SK-N-SH treated with all-trans-retinoic acid at 6 μM for 48 hours (cell line): ENCODE results near the gene ATP8A2.
A peak's percentile ranks its signal among the peaks of the same experiment; 100 is the strongest.

Experiments
- ATAC-seq: fragments of 200-7000 bp; cut with Tn5 transposase; 3 replicates; pipeline ENCODE4 v1.9.1; 2020; ENCODE audit warnings: mild to moderate bottlenecking, moderate library complexity
- ARNTL ChIP-seq: fragments of 450-650 bp; formaldehyde crosslinking; IDR thresholded peaks from 2 replicates; pipeline ENCODE4 v1.5.0; 2020; ENCODE audit warnings: low read depth, mild to moderate bottlenecking, moderate library complexity, borderline replicate concordance
- BACH2 ChIP-seq: fragments of 250-450 bp; sonication (Bioruptor Pico); IDR thresholded peaks from 2 replicates; pipeline ENCODE4 v1.9.0; 2021; ENCODE audit warnings: mild to moderate bottlenecking, borderline replicate concordance
- CREB5 ChIP-seq: fragments of 250-450 bp; sonication (Bioruptor Pico); IDR thresholded peaks from 2 replicates; pipeline ENCODE4 v1.5.1; 2020; ENCODE audit warnings: low read depth, mild to moderate bottlenecking, moderate library complexity
- CSDC2 ChIP-seq: fragments of 250-450 bp; sonication (Bioruptor Pico); IDR thresholded peaks from 2 replicates; pipeline ENCODE4 v1.5.0; 2020; ENCODE audit warnings: mild to moderate bottlenecking, moderate library complexity
- CSRNP3 ChIP-seq: fragments of 250-450 bp; sonication (Bioruptor Pico); IDR thresholded peaks from 2 replicates; pipeline ENCODE4 v1.5.1; 2021; ENCODE audit warnings: mild to moderate bottlenecking, moderate library complexity
- ESRRG ChIP-seq: fragments of 250-450 bp; sonication (Bioruptor Pico); IDR thresholded peaks from 2 replicates; pipeline ENCODE4 v1.6.1; 2021; ENCODE audit warnings: mild to moderate bottlenecking
- GLIS3 ChIP-seq: fragments of 250-450 bp; sonication (Bioruptor Pico); IDR thresholded peaks from 2 replicates; pipeline ENCODE4 v1.5.0; 2020; ENCODE audit warnings: mild to moderate bottlenecking, moderate library complexity
- ISL1 ChIP-seq: fragments of 250-450 bp; sonication (Bioruptor Pico); IDR thresholded peaks from 2 replicates; pipeline ENCODE4 v2.1.2; 2022; ENCODE audit warnings: mild to moderate bottlenecking, moderate library complexity
- OSR1 ChIP-seq: fragments of 250-450 bp; sonication (Bioruptor Pico); IDR thresholded peaks from 2 replicates; pipeline ENCODE4 v1.8.0; 2022; ENCODE audit warnings: moderate library complexity, mild to moderate bottlenecking, inconsistent platforms
- PATZ1 ChIP-seq: fragments of 250-450 bp; sonication (Bioruptor Pico); IDR thresholded peaks from 2 replicates; pipeline ENCODE4 v1.8.0; 2020; ENCODE audit warnings: mild to moderate bottlenecking, moderate library complexity, borderline replicate concordance
- POU6F1 ChIP-seq: fragments of 250-450 bp; sonication (Bioruptor Pico); IDR thresholded peaks from 2 replicates; pipeline ENCODE4 v1.8.0; 2021; ENCODE audit warnings: low read depth, mild to moderate bottlenecking, moderate library complexity, borderline replicate concordance
- PPARA ChIP-seq: fragments of 250-450 bp; sonication (Bioruptor Pico); IDR thresholded peaks from 2 replicates; pipeline ENCODE4 v1.5.0; 2020; ENCODE audit warnings: mild to moderate bottlenecking, borderline replicate concordance
- SNAI2 ChIP-seq: fragments of 250-450 bp; sonication (Bioruptor Pico); IDR thresholded peaks from 2 replicates; pipeline ENCODE4 v1.5.0; 2020; ENCODE audit warnings: mild to moderate bottlenecking, moderate library complexity
- TCF4 ChIP-seq: fragments of 250-450 bp; sonication (Bioruptor Pico); IDR thresholded peaks from 2 replicates; pipeline ENCODE4 v1.8.0; 2021; ENCODE audit warnings: mild to moderate bottlenecking, moderate library complexity, borderline replicate concordance
- TOX ChIP-seq: fragments of 250-450 bp; sonication (Bioruptor Pico); IDR thresholded peaks from 2 replicates; pipeline ENCODE4 v1.8.0; 2021; ENCODE audit warnings: mild to moderate bottlenecking, moderate library complexity, borderline replicate concordance
- TSHZ2 ChIP-seq: fragments of 250-450 bp; sonication (Bioruptor Pico); IDR thresholded peaks from 2 replicates; pipeline ENCODE4 v1.5.0; 2020; ENCODE audit warnings: mild to moderate bottlenecking, moderate library complexity
- ZC3H10 ChIP-seq: fragments of 250-450 bp; sonication (Bioruptor Pico); IDR thresholded peaks from 2 replicates; pipeline ENCODE4 v1.5.1; 2021; ENCODE audit warnings: mild to moderate bottlenecking, moderate library complexity
- ZFP3 ChIP-seq: fragments of 250-450 bp; sonication (Bioruptor Pico); IDR thresholded peaks from 2 replicates; pipeline ENCODE4 v1.5.0; 2020; ENCODE audit warnings: mild to moderate bottlenecking, moderate library complexity
- ZFP30 ChIP-seq: fragments of 450-650 bp; formaldehyde crosslinking; IDR thresholded peaks from 2 replicates; pipeline ENCODE4 v1.5.0; 2022; ENCODE audit warnings: mild to moderate bottlenecking, moderate library complexity
- ZNF565 ChIP-seq: fragments of 450-650 bp; formaldehyde crosslinking; conservative IDR thresholded peaks from 2 replicates; pipeline ENCODE4 v1.5.0; 2020; ENCODE audit warnings: low read depth, mild to moderate bottlenecking, moderate library complexity
- ZNF70 ChIP-seq: fragments of 450-650 bp; formaldehyde crosslinking; IDR thresholded peaks from 2 replicates; pipeline ENCODE4 v1.5.0; 2020; ENCODE audit warnings: mild to moderate bottlenecking, moderate library complexity
- ZNF8 ChIP-seq: fragments of 450-650 bp; formaldehyde crosslinking; IDR thresholded peaks from 2 replicates; pipeline ENCODE4 v1.5.0; 2020; ENCODE audit warnings: mild to moderate bottlenecking, moderate library complexity

The ATP8A2 gene

GRCh38 chr13:25371158-25371874, 458 bp upstream of the ATP8A2 start:
- no peak for TF ChIP-seq CREB5 (CRISPR knock-in tag)
- no peak for TF ChIP-seq CSDC2
- TF ChIP-seq TCF4 (CRISPR knock-in tag) = no peak
- no peak for TF ChIP-seq ZNF70 (CRISPR knock-in tag)
- TF ChIP-seq GLIS3 (CRISPR knock-in tag) = no peak
- TF ChIP-seq PATZ1 = no peak
- no peak for TF ChIP-seq TOX (CRISPR knock-in tag)
- no peak for TF ChIP-seq CSRNP3 (CRISPR knock-in tag)
- TF ChIP-seq ISL1 (CRISPR knock-in tag) = no peak
- no peak for TF ChIP-seq TSHZ2 (CRISPR knock-in tag)
- no peak for TF ChIP-seq PPARA
- no peak for TF ChIP-seq ARNTL (CRISPR knock-in tag)
- no peak for TF ChIP-seq ESRRG (CRISPR knock-in tag)
- TF ChIP-seq OSR1 (CRISPR knock-in tag) = no peak
- no peak for TF ChIP-seq SNAI2 (CRISPR knock-in tag)
- no peak for TF ChIP-seq ZNF8
- TF ChIP-seq POU6F1 (CRISPR knock-in tag) = no peak
- no peak for ATAC-seq

GRCh38 chr13:25372284-25373081, 709 bp downstream of the ATP8A2 start:
- peak; percentile 30 for ATAC-seq
- TF ChIP-seq ZNF565 (CRISPR knock-in tag) (no peak), CSRNP3 (CRISPR knock-in tag) (no peak), POU6F1 (CRISPR knock-in tag) (no peak), CSDC2 (no peak), ZC3H10 (CRISPR knock-in tag) (no peak), ISL1 (CRISPR knock-in tag) (no peak), TOX (CRISPR knock-in tag) (no peak), BACH2 (CRISPR knock-in tag) (no peak), ZNF8 (no peak), ZFP30 (no peak), ZNF70 (CRISPR knock-in tag) (no peak), PPARA (no peak), ZFP3 (CRISPR knock-in tag) (no peak), SNAI2 (CRISPR knock-in tag) (no peak), OSR1 (CRISPR knock-in tag) (no peak), CREB5 (CRISPR knock-in tag) (no peak), ARNTL (CRISPR knock-in tag) (no peak)
